ENCODE data around the gene THSD7B. TPM values are rescaled to one million over a fixed set of nuclear protein-coding genes. Genes with fewer than 3 reads are reported as not detected.

The THSD7B gene
- total and polyA plus RNA-seq, 2 of the 8 experiments (the other 6 are each of a cell fraction or from before 2014, with no cell fraction given), result 0.60 to 2.9 TPM

- no peak overlapping the region for H3K4me3 ChIP-seq (ENCODE audit: extremely low read depth in 1 of 4, insufficient read depth in 2 of 4, low read depth in 3 of 4, low read length in 4 of 4)
- no peak overlapping the region for H4K91ac ChIP-seq (replicated peaks; ENCODE audit: insufficient read length, low read length)
- no peak for FAIRE-seq
- H2BK20ac ChIP-seq (ENCODE audit: low read length), result no peak overlapping the region
- no peaks in the 10 kb centered on the region for H3K36me3 ChIP-seq (ENCODE audit: control insufficient read depth in 2 of 4, insufficient read depth in 4 of 4, low read length in 3 of 4)
- no peak overlapping the region for H3K4ac ChIP-seq (replicated peaks; ENCODE audit: insufficient read length, low read depth, low read length)
- H3K79me1 ChIP-seq (ENCODE audit: low read depth, low read length), result no peaks in the 10 kb centered on the region
- H3K14ac ChIP-seq (ENCODE audit: insufficient read length), result no peak overlapping the region
- no peaks in the 10 kb centered on the region for H3K79me2 ChIP-seq (ENCODE audit: control insufficient read depth in 1 of 2, insufficient read depth in 2 of 2, low read length in 2 of 2)
- no peaks in the 10 kb centered on the region for H3K9me3 ChIP-seq (ENCODE audit: insufficient read depth in 2 of 2, low read depth in 1 of 2, low read length in 1 of 2)
- no peaks in the 10 kb centered on the region for H4K20me1 ChIP-seq (replicated peaks in 1 of 2; ENCODE audit: control insufficient read depth in 1 of 2, insufficient read depth in 2 of 2, low read length in 2 of 2)
- no peak overlapping the region for H2AK5ac ChIP-seq (ENCODE audit: low read depth, low read length)
- H4K8ac ChIP-seq (ENCODE audit: extremely low read depth, insufficient read depth, low read length), result no peak overlapping the region
- no peak for TF ChIP-seq HDAC2 (IDR thresholded peaks at IDR 0.05; ENCODE audit: borderline replicate concordance in 1 of 2, low read depth in 2 of 2, low read length in 2 of 2)
- no peak for TF ChIP-seq SP4 (IDR thresholded peaks at IDR 0.05; ENCODE audit: low read length)
- no peak for TF ChIP-seq POU5F1 (IDR thresholded peaks at IDR 0.05; ENCODE audit: low read depth, low read length)
- TF ChIP-seq ATF3 (IDR thresholded peaks at IDR 0.05; ENCODE audit: insufficient read depth, low read depth, low read length), result no peak
- TF ChIP-seq RNF2 (IDR thresholded peaks at IDR 0.05; ENCODE audit: borderline replicate concordance, low read depth, low read length, missing control alignments, poor library complexity, severe bottlenecking), result no peak
- TF ChIP-seq GABPA (IDR thresholded peaks at IDR 0.05; ENCODE audit: borderline replicate concordance, insufficient read depth, low read length), result no peak
- no peak for TF ChIP-seq JUN (IDR thresholded peaks at IDR 0.05; ENCODE audit: low read depth, low read length)
- TF ChIP-seq RBBP5 (IDR thresholded peaks at IDR 0.05; ENCODE audit: borderline replicate concordance, low read depth, low read length), result no peak
- no peak for TF ChIP-seq SP2 (IDR thresholded peaks at IDR 0.05; ENCODE audit: low read length)
- TF ChIP-seq FOSL1 (IDR thresholded peaks at IDR 0.05; ENCODE audit: insufficient read depth, low read depth, low read length), result no peak
- no peak for TF ChIP-seq SRF (IDR thresholded peaks at IDR 0.05; ENCODE audit: low read depth, low read length)
- TF ChIP-seq EZH2 (IDR thresholded peaks at IDR 0.05; ENCODE audit: low read depth, low read length, severe bottlenecking), result no peak
- 0 out of 2 replicates have a peak overlapping the region, but pooled peaks have one; percentile 14 for H2AFZ ChIP-seq (ENCODE audit: low read length)
- no peak overlapping the region for H3K23ac ChIP-seq (ENCODE audit: insufficient read length)
- H3K23me2 ChIP-seq (ENCODE audit: low read depth, low read length), result no peaks in the 10 kb centered on the region
- H3K9ac ChIP-seq (replicated peaks in 1 of 4; ENCODE audit: extremely low read depth in 1 of 4, low read depth in 3 of 4, low read length in 3 of 4), result no peak overlapping the region
- H3K4me2 ChIP-seq (ENCODE audit: insufficient read depth in 1 of 2, low read depth in 2 of 2, low read length in 2 of 2), result no peak overlapping the region
- no peak for DNase-seq (ENCODE audit: low read depth in 1 of 2, low spot score in 2 of 2)
- no peak overlapping the region for H2BK120ac ChIP-seq (replicated peaks; ENCODE audit: low read depth, low read length)
- no peak overlapping the region for H2BK15ac ChIP-seq (ENCODE audit: low read length)
- H2BK12ac ChIP-seq (ENCODE audit: low read depth, low read length), result no peak overlapping the region
- CTCF ChIA-PET (ENCODE audit: partially characterized antibody), result interaction anchor here (1.2 kb wide), 2 partner anchors 15 to 42 kb away, joined by 3 to 4 read pairs; no protein-coding TSS in a partner anchor
- WGBS, 2 experiments (ENCODE audit: extremely low coverage in 1 of 2, insufficient coverage in 1 of 2, insufficient read length in 1 of 2, insufficient replicate concordance in 2 of 2, low coverage in 1 of 2, low lambda C conversion rate in 2 of 2, missing lambda C conversion rate in 1 of 2), result 90% methylated on average over 5 of the region's 5 CpGs; no CpG with 5 or more reads in 1 of the 2 experiments
- no peaks in the 10 kb centered on the region for H3K27me3 ChIP-seq (replicated peaks in 1 of 4; ENCODE audit: control insufficient read depth in 3 of 4, extremely low read depth in 1 of 4, insufficient read depth in 3 of 4, low read length in 3 of 4)
- H2BK5ac ChIP-seq (ENCODE audit: low read depth, low read length), result no peak overlapping the region
- POLR2A ChIA-PET (ENCODE audit: partially characterized antibody), result interaction anchor here (0.7 kb wide), 1 partner anchor 52 kb away, joined by 3 read pairs; no protein-coding TSS in a partner anchor
- no peak overlapping the region for H4K5ac ChIP-seq (ENCODE audit: insufficient read length, low read depth, low read length)
- H3K4me1 ChIP-seq (replicated peaks in 1 of 4; ENCODE audit: control insufficient read depth in 3 of 4, insufficient read depth in 4 of 4, low read length in 3 of 4), result peaks cover 0 to 10% (median 0%) of the 10 kb centered on the region in 4 experiments; a peak in 1 of 7 replicates
- no peak overlapping the region for H3K27ac ChIP-seq (ENCODE audit: low read depth, low read length)
- no peak overlapping the region for H3K18ac ChIP-seq (ENCODE audit: extremely low read depth, low read length)
- no peak overlapping the region for H3K56ac ChIP-seq (replicated peaks; ENCODE audit: insufficient read length, low read depth, low read length)
These were observed 743.5 kb downstream of the THSD7B start for GRCh38 chr2:137508739-137509384.
